K562 (cell line): Measurements from ENCODE around the gene PRR19. TPM values are rescaled to one million over a fixed set of nuclear protein-coding genes. Genes with fewer than 3 reads are reported as not detected.

Experiments
- ATF1 ChIP-seq, 2 experiments: fragments of 450-650 bp in 1 of 2; IDR thresholded peaks; 2 replicates each; pipeline ENCODE4 v1.6.1; 2016; ENCODE audit warnings: missing compliant biosample characterization in 1 of 2, missing genetic modification characterization in 1 of 2
- ATF3 ChIP-seq, 2 experiments: fragments of 450-650 bp in 1 of 2; sonication (generic) in 1 of 2; formaldehyde crosslinking in 1 of 2; IDR thresholded peaks in 1 of 2; conservative IDR thresholded peaks in 1 of 2; 2 replicates each; pipeline versions ENCODE4 v1.6.1 to v1.8.1; 2016 to 2023; ENCODE audit warnings: mild to moderate bottlenecking in 2 of 2, moderate library complexity in 2 of 2, inconsistent platforms in 1 of 2, missing genetic modification reagents in 1 of 2
- CHD2 ChIP-seq: IDR thresholded peaks from 2 replicates; pipeline ENCODE4 v1.6.1; 2011; ENCODE audit warnings: low read depth, low read length
- CREM ChIP-seq: IDR thresholded peaks from 2 replicates; pipeline ENCODE4 v1.6.1; 2014; ENCODE audit warnings: antibody characterized with exemption, low read depth
- DEAF1 ChIP-seq: fragments of 450-650 bp; formaldehyde crosslinking; IDR thresholded peaks from 2 replicates; pipeline ENCODE4 v1.4.0; 2020; ENCODE audit warnings: mild to moderate bottlenecking, moderate library complexity
- FUS ChIP-seq: fragments of 200-400 bp; formaldehyde crosslinking; optimal IDR thresholded peaks from 2 replicates; pipeline ENCODE3; 2017; ENCODE audit warnings: low read depth, low read length
- HDAC6 ChIP-seq: IDR thresholded peaks from 2 replicates; pipeline ENCODE4 v1.6.1; 2012; ENCODE audit warnings: low read depth, mild to moderate bottlenecking, control low read depth, inconsistent platforms, low read length, moderate library complexity
- HIVEP1 ChIP-seq: fragments of 250-450 bp; sonication (Bioruptor Pico); IDR thresholded peaks from 2 replicates; pipeline ENCODE4 v1.4.0; 2020; ENCODE audit warnings: mild to moderate bottlenecking
- HNRNPK ChIP-seq: fragments of 200-400 bp; formaldehyde crosslinking; IDR thresholded peaks from one replicate; pipeline ENCODE4 v1.6.1; 2018; ENCODE audit warnings: mild to moderate bottlenecking, low read depth, low read length; ENCODE audit not compliant: poor library complexity, severe bottlenecking
- MTA3 ChIP-seq: fragments of 450-650 bp; formaldehyde crosslinking; IDR thresholded peaks from 2 replicates; pipeline ENCODE4 v1.6.1; 2017; ENCODE audit warnings: mild to moderate bottlenecking, borderline replicate concordance
- POLR2B ChIP-seq: fragments of 450-650 bp; IDR thresholded peaks from 2 replicates; pipeline ENCODE4 v1.6.1; 2018; ENCODE audit warnings: low read depth; ENCODE audit not compliant: partially characterized antibody
- SRSF3 ChIP-seq: fragments of 200-400 bp; formaldehyde crosslinking; IDR thresholded peaks from 2 replicates; pipeline ENCODE4 v1.6.1; 2016; ENCODE audit warnings: mild to moderate bottlenecking, low read length, moderate library complexity; ENCODE audit not compliant: insufficient read depth
- YY1 ChIP-seq, 3 experiments: IDR thresholded peaks; 2 replicates each; pipeline ENCODE4 v1.6.1; 2011; ENCODE audit warnings: low read length in 2 of 3, mild to moderate bottlenecking in 2 of 3, moderate library complexity in 2 of 3, borderline replicate concordance in 1 of 3, control low read depth in 1 of 3, low read depth in 1 of 3; ENCODE audit not compliant: insufficient read depth in 3 of 3, insufficient replicate concordance in 2 of 3, control insufficient read depth in 1 of 3, insufficient read length in 1 of 3; ENCODE audit errors: extremely low read depth in 1 of 3
- ZFP36 ChIP-seq: fragments of 150-350 bp; IDR thresholded peaks from 2 replicates; pipeline ENCODE4 v1.6.1; 2018; ENCODE audit warnings: low read length, low read depth; ENCODE audit not compliant: partially characterized antibody
- ZNF121 ChIP-seq: sonication (generic); formaldehyde crosslinking; conservative IDR thresholded peaks from 2 replicates; pipeline ENCODE4 v1.8.0; 2022; ENCODE audit warnings: missing genetic modification reagents
- ZNF197 ChIP-seq: fragments of 200-800 bp; sonication (Bioruptor generic); IDR thresholded peaks from 2 replicates; pipeline ENCODE4 v1.6.1; 2016; ENCODE audit warnings: low read depth, missing genetic modification characterization, missing compliant biosample characterization
- polyA plus RNA-seq, 8 experiments: library from polyadenylated mRNA; depleted of rRNA in 4 of 8; stranded (reverse) in 5 of 8; unstranded in 3 of 8; fragments of >200 nt; fragmentation: Nextera tagmentation in 2 of 8; fragmentation: Illumina TruSeq in 1 of 8; extraction: Ambion mirVana in 2 of 8; extraction: Trizol in 1 of 8; gene quantifications; 2 replicates each; pipeline versions ENCODE4 v1.2.1 to v1.2.3, GENCODE V29; 2011 to 2014; ENCODE audit warnings: inconsistent platforms in 1 of 8, missing spikeins in 1 of 8
- total RNA-seq, 7 experiments: library from RNA; depleted of rRNA in 6 of 7; stranded (reverse); fragments of >200 nt in 6 of 7; fragmentation: Illumina TruSeq in 2 of 7; extraction: Trizol in 2 of 7; gene quantifications; 2 replicates each; pipeline versions ENCODE4 v1.2.1 to v1.2.3, GENCODE V29; 2011 to 2021; ENCODE audit warnings: low replicate concordance in 1 of 7
- TF ChIP-seq, protein P1 (sequence below): sonication (generic); formaldehyde crosslinking; IDR thresholded peaks from 2 replicates; pipeline ENCODE4 v1.8.0; 2022; ENCODE audit warnings: missing genetic modification reagents, mild to moderate bottlenecking, borderline replicate concordance
- TF ChIP-seq, protein P2 (sequence below), 2 experiments: fragments of 450-650 bp; IDR thresholded peaks; 2 replicates each; pipeline ENCODE4 v1.6.1; 2018; ENCODE audit warnings: mild to moderate bottlenecking in 2 of 2, low read depth in 1 of 2; ENCODE audit not compliant: partially characterized antibody in 2 of 2

The PRR19 gene
- total and polyA plus RNA-seq, 9 of the 15 experiments (the other 6 are each of a cell fraction or from before 2014, with no cell fraction given): 0.10 to 1.6 (median 0.54) TPM

DNA sequence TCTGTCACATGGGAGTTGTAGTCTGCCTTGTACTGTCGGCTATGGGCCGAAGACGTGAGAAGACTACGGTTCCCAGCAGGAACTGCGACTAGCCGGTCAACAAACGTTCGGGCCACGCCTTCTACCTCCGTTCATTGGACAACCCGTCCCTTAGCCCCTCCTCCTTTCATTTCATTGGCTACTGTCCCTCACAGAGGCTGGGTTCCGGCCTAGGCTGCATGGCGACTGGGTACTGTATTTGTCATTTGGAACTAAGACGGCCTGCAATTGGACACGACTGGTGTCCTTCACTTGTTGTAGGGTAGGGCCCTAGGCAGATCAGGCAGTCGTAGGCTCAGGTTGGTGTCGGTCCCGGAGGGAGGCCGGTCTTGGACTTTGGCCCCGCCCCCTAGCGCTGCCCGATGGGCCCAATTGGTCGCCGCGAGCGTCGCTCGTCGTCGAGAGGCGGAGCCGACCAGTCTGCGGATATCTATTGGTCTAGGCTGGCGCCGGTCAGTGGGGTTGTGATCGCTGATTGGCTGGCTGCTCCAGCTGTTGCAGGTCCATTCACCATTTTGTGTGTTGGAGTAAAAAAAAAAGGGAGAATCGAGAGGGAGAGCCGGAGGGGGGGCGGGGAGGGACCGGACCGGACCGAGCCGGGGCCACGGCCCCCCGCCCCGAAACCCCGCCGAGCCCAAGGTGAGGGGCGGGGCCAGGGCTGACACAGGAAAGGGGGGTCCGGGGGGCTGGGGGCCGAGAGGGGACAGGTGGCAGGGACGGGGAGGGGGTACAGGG, 33.0 kb upstream of the PRR19 start, which contains the start of gene CIC (continued):
- TF ChIP-seq FUS (no peak), HIVEP1 (CRISPR knock-in tag) (no peak), ZNF197 (peak; percentile 76), ZFP36 (no peak), MTA3 (peak; percentile 88; the same call in 1 of the 2 replicates), CHD2 (peak; percentile 90), HNRNPK (no peak), CREM (peak; percentile 85), HDAC6 (no peak), ZNF121 (no peak), SRSF3 (no peak), POLR2B (no peak), ATF1 (CRISPR knock-in tag; IDR thresholded peaks at IDR 0.05) (no peak; the same call in 1 of the 2 replicates), ATF1 (tag; IDR thresholded peaks at IDR 0.05) (peak; percentile 94), DEAF1 (CRISPR knock-in tag) (no peak), ATF3 (IDR thresholded peaks at IDR 0.05) (no peak), ATF3 (CRISPR knock-in tag; conservative IDR thresholded peaks at IDR 0.05) (no peak), YY1 (IDR thresholded peaks at IDR 0.05; ENCODE audit: borderline replicate concordance in 1 of 3, control insufficient read depth in 1 of 3, extremely low read depth in 1 of 3, insufficient read depth in 3 of 3, insufficient read length in 1 of 3, insufficient replicate concordance in 2 of 3, low read depth in 1 of 3, low read length in 2 of 3) (peak; percentile 34 to 89 (median 85))
- TF ChIP-seq, protein P1, sequence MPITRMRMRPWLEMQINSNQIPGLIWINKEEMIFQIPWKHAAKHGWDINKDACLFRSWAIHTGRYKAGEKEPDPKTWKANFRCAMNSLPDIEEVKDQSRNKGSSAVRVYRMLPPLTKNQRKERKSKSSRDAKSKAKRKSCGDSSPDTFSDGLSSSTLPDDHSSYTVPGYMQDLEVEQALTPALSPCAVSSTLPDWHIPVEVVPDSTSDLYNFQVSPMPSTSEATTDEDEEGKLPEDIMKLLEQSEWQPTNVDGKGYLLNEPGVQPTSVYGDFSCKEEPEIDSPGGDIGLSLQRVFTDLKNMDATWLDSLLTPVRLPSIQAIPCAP (CRISPR knock-in tag): no peak
- TF ChIP-seq, protein P2, sequence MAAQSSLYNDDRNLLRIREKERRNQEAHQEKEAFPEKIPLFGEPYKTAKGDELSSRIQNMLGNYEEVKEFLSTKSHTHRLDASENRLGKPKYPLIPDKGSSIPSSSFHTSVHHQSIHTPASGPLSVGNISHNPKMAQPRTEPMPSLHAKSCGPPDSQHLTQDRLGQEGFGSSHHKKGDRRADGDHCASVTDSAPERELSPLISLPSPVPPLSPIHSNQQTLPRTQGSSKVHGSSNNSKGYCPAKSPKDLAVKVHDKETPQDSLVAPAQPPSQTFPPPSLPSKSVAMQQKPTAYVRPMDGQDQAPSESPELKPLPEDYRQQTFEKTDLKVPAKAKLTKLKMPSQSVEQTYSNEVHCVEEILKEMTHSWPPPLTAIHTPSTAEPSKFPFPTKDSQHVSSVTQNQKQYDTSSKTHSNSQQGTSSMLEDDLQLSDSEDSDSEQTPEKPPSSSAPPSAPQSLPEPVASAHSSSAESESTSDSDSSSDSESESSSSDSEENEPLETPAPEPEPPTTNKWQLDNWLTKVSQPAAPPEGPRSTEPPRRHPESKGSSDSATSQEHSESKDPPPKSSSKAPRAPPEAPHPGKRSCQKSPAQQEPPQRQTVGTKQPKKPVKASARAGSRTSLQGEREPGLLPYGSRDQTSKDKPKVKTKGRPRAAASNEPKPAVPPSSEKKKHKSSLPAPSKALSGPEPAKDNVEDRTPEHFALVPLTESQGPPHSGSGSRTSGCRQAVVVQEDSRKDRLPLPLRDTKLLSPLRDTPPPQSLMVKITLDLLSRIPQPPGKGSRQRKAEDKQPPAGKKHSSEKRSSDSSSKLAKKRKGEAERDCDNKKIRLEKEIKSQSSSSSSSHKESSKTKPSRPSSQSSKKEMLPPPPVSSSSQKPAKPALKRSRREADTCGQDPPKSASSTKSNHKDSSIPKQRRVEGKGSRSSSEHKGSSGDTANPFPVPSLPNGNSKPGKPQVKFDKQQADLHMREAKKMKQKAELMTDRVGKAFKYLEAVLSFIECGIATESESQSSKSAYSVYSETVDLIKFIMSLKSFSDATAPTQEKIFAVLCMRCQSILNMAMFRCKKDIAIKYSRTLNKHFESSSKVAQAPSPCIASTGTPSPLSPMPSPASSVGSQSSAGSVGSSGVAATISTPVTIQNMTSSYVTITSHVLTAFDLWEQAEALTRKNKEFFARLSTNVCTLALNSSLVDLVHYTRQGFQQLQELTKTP (IDR thresholded peaks at IDR 0.05; ENCODE audit: low read depth in 1 of 2, partially characterized antibody in 2 of 2): peak; percentile 19 to 99
